Esophagus muscularis mucosa (tissue), 3 donors: ENCODE measurements around the gene CLIC5.

Source experiments
- POLR2A ChIP-seq: fragments of 450-650 bp; IDR thresholded peaks from one replicate; pipeline ENCODE4 v1.6.1; 2017; ENCODE audit warnings: antibody characterized with exemption, moderate library complexity, mild to moderate bottlenecking, low read depth
- TF ChIP-seq, protein P1 (sequence below), 3 experiments: fragments of 200-600 bp in 2 of 3; fragments of 450-650 bp in 1 of 3; sonication (generic) in 2 of 3; IDR thresholded peaks; one replicate each; pipeline ENCODE4 v1.5.1; 2017 to 2019; ENCODE audit warnings: antibody characterized with exemption in 3 of 3, mild to moderate bottlenecking in 2 of 3, moderate library complexity in 1 of 3

DNA sequence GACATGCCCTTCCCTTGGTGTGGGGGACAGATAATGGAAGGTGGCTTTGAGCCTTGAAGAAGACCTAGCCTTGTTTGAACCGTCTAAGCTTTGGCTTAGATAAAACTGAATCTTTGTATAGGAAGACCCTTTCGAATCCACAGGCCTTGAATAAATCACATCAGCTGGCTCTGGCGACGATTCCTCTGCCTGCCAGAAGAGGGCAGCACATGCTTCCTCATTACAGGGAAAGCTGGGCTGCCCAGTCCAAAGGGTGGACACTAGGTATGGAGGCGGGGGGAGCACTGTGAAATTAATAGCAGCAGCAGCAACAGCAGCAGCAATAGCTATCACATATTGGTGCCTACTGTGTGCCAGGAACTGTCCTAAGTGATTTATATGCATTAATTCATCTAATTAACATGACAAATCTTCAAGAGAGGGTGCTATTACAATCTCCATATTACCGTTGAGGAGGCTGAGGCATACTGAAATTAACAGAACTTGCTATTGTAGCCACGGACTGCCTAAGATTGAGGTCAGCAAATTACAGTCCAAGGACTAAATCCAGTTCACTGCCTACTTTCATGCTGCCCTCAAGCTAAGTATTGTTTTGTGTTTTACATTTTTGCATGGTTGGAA, 85.1 kb downstream of the CLIC5 start:
- TF ChIP-seq, protein P1, sequence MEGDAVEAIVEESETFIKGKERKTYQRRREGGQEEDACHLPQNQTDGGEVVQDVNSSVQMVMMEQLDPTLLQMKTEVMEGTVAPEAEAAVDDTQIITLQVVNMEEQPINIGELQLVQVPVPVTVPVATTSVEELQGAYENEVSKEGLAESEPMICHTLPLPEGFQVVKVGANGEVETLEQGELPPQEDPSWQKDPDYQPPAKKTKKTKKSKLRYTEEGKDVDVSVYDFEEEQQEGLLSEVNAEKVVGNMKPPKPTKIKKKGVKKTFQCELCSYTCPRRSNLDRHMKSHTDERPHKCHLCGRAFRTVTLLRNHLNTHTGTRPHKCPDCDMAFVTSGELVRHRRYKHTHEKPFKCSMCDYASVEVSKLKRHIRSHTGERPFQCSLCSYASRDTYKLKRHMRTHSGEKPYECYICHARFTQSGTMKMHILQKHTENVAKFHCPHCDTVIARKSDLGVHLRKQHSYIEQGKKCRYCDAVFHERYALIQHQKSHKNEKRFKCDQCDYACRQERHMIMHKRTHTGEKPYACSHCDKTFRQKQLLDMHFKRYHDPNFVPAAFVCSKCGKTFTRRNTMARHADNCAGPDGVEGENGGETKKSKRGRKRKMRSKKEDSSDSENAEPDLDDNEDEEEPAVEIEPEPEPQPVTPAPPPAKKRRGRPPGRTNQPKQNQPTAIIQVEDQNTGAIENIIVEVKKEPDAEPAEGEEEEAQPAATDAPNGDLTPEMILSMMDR (IDR thresholded peaks at IDR 0.05) = peak; percentile 73 to 99 (median 87)
- TF ChIP-seq POLR2A = no peak
